Hematopoietic multipotent progenitor cell treated with erythropoietin and hydrocortisone succinate and interleukin-3 and kit ligand, for 15 days (in vitro differentiated cells): ENCODE measurements around the gene AP3S2.
"Not testable (repeated sequence)": the region's sequence is repeated elsewhere in the genome, so short reads cannot be mapped to it uniquely, and the experiment has no call there.

Experiments used
- DNase-seq: peaks from one replicate; pipeline ENCODE4 v3.0.0-alpha.2; 2015; ENCODE audit warnings: low spot score

The AP3S2 gene

DNA sequence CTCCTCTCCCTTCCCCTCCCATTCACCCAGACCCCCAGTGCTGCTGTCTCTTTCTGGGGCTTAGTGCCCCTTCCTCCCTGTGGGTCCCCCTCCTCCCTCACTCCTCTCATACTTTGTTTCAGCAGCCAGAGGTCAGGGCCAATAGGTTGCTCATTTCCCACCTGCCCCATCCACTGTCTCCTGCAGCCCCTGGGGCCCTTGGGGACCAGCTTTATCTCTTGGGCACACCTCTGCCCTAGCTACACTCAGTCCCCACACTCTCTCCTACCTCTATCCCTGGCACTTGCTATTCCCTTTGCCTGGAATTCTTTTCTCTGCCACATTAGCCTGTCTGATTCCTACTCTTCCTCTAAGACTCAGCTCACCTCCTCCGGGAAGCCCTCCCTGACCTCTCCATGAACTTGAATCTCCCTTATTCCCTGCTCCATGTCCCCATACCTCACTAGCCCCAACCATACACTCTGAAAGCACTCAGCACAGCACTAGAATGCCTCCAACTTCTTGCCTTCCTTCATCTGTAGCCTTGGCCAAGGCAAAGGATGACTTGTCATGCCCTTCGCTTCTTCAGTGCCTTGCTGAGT lies 93.8 kb downstream of the AP3S2 start:
- no peak for DNase-seq

DNA sequence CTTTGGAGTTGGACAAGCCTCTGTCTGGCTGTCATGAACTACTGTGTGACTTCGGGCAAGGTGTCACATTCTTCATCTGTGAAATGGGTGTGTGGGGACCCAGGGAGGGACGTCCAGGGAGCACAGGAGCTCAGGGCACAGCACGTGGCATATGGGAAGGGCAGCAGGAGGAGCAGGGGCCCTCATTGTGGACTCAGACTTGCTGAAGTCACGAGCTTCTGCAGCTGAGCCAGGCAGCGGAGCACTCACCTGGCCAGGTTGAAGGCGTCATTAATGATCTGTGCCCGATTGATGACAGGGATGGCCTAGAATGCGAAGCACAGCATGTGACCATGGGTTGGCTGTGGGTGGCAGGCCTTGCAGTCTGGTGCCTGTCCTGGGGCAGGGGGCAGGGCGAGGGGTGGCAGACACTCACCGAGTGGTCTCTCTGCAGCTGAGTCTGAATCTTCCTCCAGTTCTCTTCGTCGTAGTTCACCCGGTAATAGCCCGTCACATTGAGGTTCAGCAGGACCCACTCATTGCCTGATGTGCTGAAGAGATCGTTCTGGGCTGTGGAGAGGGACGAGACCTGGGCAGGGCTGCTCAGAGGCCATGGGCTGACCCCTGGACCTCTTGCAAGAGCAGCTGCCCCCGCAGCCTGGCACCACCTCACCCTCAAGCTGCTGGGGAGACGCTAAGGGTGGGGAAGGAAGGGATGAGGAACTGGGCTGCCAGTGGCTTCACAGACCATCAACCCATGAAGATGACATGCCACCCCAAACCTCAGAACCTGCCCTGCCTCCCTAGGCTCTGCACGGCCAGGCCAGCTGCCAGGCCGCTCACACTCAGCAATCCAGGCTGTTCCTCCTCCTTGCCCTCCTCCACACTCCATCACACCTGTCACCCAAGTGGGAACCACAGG lies 94.5 kb downstream of the AP3S2 start:
- no peak for DNase-seq

DNA sequence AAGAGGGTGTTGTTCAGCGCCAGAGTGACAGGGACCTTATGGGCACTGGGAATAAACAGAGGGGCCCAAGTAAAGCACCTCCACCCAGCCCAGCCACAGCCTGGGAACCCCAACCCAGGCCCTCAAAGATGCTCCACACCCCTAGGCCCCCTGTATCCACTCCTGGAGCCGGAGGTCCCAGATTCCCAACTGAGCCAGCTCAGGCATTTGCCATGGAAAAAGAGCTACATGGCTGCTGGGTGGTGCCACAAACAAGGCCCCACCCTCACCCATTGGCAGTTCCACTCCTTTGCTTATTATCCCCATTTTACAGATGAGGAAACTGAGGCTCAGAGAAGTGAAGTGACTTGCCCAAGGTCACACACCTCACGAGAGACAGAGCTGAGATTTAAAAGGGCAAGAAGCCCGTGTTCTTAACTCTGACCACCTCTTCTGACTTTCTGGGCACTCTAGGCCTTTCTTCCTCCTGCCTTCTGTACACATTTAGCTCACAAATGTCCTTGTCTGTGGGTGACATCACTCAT lies 96.1 kb downstream of the AP3S2 start:
- DNase-seq: no peak

DNA sequence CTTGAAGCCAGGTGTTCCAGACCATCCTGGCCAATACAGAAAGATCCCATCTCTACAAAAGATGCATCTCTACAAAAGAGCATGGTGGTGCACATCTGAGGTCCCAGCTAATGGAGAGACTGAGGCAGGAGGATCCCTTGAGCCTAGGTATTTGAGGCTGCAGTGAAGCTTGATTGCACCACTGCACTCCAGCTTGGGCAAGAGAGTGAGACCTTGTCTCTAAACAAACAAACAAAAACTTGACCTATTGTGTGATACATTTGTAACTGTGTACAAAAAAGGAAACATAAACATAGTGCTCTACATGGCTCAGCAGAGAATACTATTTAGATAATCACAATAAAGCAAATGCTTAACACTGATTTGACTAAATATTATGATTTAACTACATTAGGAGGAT lies 97.8 kb downstream of the AP3S2 start:
- DNase-seq: no peak

DNA sequence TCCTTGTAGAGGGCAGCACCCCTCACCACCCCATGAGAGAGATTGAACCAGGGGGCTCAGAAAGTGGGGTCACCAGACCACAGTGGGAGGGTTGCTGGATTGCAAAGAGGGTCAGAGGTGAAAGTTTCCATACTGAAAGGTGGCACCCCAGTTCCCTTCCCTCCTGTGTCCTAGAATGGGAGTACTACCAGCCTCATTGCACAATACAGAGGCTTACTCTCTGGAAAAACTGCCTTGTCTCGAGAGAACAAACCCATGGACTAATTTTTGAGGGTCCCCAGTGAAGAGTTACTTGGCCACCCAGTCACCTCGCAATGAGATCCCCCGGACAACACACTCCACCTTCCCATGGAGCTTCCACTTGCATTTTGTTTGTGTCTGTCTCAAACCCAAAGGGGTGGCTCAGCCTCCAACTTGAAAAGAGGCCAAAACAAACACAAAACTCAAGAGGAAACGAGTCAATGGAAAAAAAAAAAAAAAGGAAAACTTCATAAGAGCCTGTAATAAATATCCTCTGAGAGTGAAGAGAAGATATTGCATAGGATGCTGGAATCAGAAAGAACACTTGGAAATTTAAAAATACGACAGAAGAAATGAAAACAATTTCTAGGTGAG lies 99.1 kb downstream of the AP3S2 start:
- no peak for DNase-seq

DNA sequence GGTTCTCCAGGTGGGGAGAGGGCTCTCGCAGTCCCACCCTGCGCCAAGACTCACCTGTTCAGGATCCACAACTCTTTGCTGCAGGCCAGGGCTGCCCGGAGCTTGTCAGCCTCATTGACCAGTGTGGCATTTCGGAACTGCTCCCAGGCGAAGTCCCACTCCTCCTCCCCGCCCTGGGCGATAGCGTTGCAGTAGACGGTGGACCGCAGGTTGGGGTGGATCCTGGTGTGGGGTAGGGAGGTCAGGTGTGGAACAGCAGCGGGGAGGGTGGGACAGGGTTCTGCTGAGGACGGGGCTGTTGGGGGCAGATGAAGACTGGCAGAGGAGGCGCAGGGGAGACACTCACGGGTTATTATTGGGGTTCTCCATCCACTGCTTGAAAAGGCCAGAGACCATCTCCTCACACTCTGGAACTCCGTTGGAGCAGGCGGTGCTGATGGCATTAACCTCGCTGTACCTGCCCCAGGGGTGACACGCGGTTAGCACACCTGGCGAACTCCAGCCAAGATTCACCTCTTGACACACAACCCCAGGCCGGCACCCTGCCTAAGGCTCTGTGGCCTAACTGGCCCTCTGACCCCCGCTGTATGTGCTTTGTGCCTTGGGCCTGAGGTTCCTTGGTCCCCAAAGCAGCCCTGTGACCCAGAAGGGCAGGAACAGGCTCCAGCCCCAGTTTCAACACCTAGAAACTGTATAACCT lies 101.5 kb downstream of the AP3S2 start:
- no peak for DNase-seq

DNA sequence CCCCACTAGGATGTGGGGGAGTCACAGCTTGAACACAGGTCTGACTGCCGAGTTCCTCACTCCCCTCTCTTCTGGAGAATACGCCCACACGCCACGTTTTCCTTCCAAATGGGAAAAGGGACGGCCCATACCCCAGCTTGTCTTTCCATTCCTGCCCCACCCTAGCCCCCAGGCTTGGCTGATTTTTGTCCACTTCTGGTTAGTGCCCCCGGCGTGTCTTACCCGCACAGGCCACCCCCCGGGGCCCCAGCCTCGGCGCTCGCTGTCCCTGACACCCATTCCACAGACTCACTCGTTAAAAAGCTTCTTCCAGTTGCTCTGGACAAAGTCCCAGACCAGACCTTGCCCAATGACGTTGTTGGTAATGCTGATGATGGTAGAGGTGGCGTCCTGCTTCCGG lies 103.1 kb downstream of the AP3S2 start:
- no peak for DNase-seq

DNA sequence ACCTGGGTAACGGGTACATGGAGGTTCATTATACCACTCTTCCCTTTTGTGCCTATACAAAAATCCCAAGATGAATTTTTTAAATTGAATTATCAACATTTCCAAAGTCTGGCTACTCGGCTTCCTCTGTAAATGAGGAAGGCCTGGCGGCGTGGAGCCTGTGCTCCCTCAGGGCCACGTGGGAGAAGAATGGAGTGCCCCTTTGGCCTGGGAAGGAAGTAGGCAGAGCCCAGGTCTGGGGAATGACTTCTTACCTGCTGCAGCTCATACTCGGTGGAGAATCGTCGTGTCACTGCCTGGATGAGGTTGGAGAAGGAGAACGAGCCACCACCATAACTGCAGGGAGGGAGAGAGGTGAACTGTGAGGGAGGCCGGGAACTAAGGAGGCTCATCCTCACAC lies 103.6 kb downstream of the AP3S2 start:
- no peak for DNase-seq

DNA sequence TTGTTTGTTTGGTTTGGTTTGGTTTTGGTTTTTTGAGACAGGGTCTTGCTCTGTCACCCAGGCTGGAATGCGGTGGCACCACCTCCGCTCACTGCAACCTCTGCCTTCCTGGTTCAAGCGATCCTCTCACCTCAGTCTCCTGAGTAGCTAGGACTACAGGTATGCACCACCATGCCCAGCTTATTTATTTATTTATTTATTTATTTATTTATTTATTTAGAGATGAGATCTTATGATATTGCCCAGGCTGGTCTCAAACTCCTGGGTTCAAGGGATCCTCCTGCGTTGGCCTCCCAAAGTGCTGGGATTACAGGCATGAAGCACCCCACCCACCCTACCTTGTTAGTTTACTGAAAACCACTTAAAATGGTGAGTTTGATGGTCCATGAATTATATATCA lies 105.2 kb downstream of the AP3S2 start:
- DNase-seq: not testable (repeated sequence)

DNA sequence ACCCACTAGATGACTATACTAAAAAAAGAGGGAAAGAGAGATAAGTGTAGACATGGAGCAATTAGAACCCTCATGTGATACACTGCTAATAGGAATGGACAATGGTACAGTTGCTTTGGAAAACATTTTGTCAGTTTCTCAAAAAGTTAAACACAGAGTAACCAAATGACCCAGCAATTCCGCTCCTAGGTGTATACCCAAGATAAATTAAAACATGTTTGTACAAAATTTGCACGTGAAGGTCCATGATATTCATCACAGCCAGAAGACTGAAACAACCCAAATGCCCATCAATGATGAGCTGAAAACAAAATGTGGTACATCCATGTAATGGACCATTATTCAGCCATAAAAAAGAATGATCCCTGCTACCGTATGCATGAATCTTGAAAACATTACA lies 105.8 kb downstream of the AP3S2 start:
- DNase-seq: no peak

DNA sequence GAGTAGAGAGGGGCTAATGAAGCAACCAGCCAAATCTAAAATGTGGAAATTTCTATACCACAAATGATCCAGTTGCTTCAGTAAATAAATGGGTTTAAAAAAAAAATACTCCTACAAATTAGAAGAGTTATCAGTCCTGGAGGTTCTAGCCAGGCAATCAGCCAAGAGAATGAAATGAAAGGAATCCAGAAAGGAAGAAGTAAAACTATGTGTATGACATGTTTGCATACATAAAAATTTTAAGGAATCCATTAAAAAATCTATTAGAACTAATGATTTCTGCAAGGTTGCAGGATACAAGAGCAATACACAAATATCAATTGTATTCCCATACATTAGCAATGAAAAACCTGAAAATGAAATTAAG lies 108.0 kb downstream of the AP3S2 start:
- DNase-seq: no peak

DNA sequence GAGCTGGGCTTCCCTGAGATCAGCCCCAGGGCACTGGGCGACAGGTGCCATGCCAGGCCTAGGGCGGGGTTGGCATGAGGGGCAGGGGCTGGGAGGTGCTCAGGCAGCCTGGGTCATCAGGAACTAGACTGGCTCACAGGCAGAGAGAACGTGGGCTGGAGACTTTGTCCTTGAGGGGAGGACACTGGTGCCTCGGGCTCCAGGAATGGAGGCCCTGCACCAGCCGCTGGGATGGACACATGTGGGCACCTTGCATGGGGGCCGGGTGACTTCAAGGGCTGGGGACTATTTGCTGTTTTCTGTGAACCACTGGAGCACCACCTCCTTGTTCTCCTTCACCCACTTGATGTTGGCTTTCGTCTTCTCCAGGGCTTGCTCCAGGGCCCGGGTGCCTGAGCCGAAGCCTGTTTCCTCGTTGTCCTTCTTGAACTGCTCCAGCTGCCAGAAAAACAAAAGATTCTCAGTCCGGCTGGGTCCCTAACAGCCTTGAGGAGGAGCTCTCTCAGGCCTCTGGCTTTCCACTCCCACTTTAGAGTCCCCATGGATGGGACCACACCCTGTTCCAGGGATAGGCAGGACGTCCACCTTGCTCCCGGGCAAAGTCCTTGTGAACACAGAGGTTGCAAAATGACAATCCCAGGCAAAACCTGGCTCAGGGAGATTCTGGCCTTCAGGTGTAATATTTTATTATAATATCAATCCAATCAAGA lies 108.6 kb downstream of the AP3S2 start:
- no peak for DNase-seq

DNA sequence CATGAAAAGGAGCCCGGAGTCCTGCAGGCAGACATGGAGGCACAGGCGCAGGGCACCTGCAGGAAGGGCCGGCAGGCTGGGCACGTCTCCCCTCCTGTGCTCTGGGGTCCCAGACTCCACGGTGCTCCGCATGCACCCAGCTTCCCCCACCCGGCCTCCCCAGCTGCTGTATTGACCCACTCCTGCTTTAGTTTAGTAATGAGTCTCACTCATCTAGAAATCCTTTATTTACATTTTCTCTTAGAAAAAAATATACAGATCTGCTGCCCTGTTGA lies 109.2 kb downstream of the AP3S2 start:
- no peak for DNase-seq

DNA sequence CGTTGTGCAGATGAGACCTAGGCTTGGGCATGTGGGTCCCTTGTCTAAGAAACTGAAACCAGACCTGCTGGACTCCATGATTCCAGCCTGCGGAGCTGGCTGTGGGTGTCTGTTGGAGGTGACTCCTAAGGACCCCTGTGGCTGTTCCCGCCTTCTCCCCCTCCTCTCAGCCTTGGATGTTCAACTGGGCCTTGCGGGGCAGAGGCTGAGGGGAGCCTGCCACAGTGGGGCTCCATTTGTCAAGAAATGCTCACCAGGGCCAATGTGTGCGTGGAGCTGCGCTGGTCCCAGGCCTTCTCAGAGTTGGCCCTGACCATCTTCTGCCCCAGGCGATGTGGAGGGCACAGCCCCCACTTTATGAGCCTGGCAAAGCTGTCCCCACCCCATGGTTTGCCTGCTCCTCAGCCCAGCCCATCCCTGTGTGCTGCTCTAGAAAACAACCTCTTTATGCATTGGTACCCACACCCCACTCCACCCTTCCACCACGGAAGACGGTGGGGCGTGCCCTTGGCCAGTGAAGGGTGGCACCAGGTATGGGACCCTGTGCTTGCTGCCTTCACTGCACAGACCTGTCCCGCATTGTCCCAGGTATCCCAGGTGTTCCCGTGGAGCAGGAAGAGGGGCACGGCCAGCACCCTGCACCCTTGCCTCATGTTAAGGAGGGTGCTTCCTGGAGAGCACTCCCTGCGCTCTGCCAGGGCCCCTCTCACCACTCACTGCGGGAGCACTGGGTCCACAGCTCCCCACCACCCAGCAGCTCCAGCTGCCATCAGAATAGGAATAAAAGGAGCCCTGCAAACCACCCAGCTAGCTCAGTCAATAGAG lies 109.7 kb downstream of the AP3S2 start:
- no peak for DNase-seq

DNA sequence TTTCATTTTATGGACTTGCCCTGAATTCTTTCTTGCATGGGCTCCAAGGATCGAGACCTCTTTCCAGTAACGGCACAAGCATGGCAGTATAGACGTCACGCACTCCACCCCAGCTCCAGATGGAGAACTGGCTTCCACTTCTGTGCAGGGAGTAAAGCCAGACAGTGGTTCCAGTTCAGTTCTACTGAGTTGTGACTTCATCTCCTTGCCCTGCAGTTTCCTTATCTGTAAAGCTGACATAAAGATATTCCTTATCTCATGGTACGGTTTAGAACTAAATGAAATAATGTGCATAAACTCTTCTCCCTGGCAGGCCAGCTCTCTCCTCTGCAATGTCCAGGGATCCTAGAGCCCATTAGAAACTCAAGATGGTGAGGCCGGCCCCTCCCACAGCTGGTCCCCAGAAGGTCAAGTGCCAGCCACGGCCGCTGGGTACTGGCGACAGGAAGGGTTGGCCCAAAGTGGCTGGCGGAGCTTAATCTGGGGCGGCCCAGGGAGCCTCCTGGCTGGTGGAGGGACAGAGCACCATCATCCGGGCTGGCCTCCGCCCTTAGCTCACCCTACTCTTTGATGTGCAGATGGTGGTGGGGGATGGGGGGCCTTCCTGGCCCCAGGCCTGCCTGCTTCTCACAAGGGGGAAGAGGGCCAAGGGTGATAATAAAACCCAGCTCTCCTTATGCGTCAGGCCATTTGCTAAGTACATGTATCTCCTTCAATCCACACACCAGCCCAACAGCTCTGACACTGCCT lies 110.5 kb downstream of the AP3S2 start:
- peak; percentile 37 for DNase-seq

DNA sequence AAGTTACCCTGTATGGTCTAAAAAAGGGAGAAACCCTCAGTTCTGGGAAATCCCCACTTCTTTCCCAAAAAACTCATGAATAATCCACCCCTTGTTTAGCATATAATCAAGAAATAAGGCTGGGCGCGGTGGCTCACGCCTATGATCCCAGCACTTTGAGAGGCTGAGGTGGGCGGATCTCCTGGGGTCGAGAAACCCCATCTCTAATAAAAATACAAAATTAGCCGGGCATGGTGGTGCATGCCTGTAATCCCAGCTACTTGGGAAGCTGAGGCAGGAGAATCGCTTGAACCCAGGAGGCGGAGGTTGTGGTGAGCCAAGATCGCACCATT lies 111.2 kb downstream of the AP3S2 start:
- not testable (repeated sequence) for DNase-seq

DNA sequence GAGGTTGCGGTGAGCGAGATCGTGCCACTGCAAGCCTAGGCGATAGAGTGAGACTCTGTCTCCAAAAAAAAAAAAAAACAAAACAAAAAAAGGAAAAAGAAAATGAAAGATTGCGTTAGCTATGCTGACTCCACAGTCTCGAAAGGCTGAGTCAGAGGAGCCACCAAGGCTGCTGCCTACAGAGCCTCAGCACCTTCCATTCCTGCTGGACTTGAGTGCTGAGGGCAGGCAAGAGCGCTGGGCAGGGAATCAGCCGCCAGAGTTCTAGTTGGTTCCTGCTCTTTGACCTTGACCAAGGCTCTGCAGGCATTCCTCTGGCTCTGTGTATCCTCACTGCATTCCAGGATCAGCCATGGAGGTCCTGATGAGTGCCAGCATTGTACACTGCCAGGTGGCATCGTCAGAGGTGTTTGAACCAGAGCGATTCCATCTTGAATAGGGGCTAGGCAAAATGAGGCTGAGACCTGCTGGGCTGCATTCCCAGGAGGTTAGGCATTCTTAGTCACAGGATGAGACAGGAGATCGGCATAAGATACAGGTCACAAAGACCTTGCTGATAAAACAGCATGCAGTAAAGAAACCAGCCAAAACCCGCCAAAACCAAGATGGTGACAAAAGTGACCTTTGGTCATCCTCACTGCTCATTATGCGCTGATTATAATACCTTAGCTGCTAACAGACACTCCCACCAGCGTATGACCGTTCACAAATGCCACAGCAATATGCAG lies 111.7 kb downstream of the AP3S2 start:
- DNase-seq: no peak

DNA sequence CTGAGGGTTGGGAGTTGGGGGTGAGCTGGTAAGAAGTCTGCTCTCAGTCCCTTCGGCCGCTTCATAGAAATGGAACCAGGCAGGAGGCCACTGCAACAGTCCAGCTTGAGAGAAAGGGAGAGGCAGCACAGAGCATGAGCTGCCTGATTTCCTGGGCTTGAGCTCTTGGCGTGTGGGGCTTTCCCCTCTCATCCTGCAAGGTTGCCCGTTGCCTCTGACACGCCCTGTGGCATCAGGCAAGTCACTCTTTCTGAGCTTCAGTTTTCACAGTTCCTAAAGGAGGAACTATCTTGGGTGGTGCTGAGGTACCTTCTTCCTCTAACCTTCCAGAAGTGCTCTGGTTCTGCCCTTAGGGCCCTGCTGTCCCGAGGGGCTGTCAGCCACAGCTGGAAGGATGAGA lies 112.7 kb downstream of the AP3S2 start:
- no peak for DNase-seq

DNA sequence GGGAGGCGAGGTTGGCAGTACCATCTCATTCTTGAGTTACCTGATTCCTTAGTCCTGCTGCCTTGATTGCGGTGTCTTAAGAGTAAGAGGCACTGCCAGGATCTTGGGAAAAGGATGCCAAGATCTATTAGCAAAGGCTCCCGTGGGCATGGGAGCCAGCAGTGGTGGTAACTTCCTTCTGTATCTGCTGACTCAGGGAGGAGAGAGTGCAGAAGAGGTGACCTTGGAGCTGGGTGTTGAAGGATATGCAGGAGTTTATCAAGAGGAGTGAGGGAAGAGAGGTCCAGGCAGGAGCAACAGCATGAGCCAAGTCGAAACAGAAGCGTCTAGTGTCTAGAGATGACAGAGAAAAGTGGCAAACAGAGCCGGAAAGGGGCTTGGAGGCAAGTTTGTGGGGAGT lies 113.2 kb downstream of the AP3S2 start:
- no peak for DNase-seq
